Measurements from ENCODE around the gene TRIP12. TPM values are rescaled to one million over a fixed set of nuclear protein-coding genes. Genes with fewer than 3 reads are reported as not detected.
"Not testable (repeated sequence)": the region's sequence is repeated elsewhere in the genome, so short reads cannot be mapped to it uniquely, and the experiment has no call there.

The TRIP12 gene
- total RNA-seq, 2 donors from 2014 or later, result 235 to 250 TPM

DNA sequence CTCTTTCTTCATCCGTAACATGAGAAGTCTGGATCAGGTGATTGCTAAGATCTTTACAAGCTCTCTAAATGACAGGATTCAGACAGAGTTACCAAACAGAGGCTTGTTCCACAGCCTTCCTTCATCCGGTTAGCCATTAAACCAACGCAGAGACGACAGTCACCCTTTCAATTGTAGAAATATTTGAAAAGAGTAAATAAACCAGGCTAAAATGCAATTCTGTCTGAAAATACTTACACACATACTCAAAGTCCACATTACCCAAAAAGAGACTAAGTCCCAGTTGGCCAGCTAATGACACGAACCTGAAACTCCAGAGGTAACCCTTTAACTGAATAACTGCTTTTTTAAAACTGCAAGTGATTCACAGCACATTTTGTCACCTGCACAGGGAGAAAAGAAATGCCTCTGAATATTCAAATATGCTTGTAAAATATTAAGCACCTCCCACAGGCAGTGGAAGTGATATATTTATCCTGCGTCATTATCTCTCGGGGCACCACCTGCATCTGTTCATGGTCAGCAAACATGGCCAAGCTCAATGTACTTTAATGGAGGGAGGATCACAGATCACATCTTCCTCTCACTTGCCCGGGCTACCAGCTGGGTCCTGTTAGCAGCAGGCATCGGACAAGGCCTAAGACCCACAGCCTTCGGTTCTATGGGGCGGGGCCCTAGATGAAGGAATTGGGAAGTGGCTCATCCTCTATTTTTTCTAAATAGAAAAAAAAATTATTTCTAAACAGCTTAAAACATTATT lies 168.7 kb downstream of the TRIP12 start:
- H3K4me1 Mint-ChIP-seq (ENCODE audit: low read depth), result no peaks in the 10 kb centered on the region
- no peaks in the 10 kb centered on the region for H3K36me3 Mint-ChIP-seq (ENCODE audit: insufficient read depth in 2 of 2)

GRCh38 chr2:229749779-229750178 lies 172.0 kb downstream of the TRIP12 start:
- Mint-ChIP-seq H3K9me3 (no peaks in the 10 kb centered on the region), H3K27ac (no peak overlapping the region), H3K4me1 (ENCODE audit: low read depth) (no peaks in the 10 kb centered on the region), H3K4me3 (no peak overlapping the region), H3K36me3 (ENCODE audit: insufficient read depth in 2 of 2) (peaks cover 0 to 2% of the 10 kb centered on the region in 2 donors), H3K27me3 (ENCODE audit: low read depth) (no peaks in the 10 kb centered on the region)
- ATAC-seq (replicated peaks in 1 of 2) (no peak), DNase-seq (no peak)

More for the DNA sequence above, 168.7 kb downstream of the TRIP12 start:
- ATAC-seq (replicated peaks in 1 of 2) (no peak), DNase-seq (no peak)
- Mint-ChIP-seq H3K27ac (no peak overlapping the region), H3K27me3 (ENCODE audit: low read depth) (no peaks in the 10 kb centered on the region), H3K9me3 (peaks cover 0 to 1% of the 10 kb centered on the region in 2 donors), H3K4me3 (no peak overlapping the region)

- no peak overlapping the region for H3K4me3 Mint-ChIP-seq
- ATAC-seq (replicated peaks in 1 of 2), result no peak
- no peak for DNase-seq
- H3K36me3 Mint-ChIP-seq (ENCODE audit: insufficient read depth in 2 of 2), result peaks cover 0 to 2% of the 10 kb centered on the region in 2 donors
- H3K9me3 Mint-ChIP-seq, result no peaks in the 10 kb centered on the region
- H3K4me1 Mint-ChIP-seq (ENCODE audit: low read depth), result no peaks in the 10 kb centered on the region
- H3K27me3 Mint-ChIP-seq (ENCODE audit: low read depth), result no peaks in the 10 kb centered on the region
- no peak overlapping the region for H3K27ac Mint-ChIP-seq
These were observed 172.9 kb downstream of the TRIP12 start for GRCh38 chr2:229748950-229749349.

DNA sequence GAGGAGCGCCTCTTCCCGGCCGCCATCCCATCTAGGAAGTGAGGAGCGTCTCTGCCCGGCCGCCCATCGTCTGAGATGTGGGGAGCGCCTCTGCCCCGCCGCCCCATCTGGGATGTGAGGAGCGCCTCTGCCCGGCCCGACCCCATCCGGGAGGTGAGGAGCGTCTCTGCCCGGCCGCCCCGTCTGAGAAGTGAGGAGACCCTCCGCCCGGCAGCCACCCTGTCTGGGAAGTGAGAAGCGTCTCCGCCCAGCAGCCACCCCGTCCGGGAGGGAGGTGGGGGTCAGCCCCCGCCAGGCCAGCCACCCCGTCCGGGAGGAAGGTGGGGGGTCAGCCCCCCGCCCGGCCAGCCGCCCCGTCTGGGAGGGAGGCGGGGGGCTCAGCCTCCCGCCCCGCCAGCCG lies 179.1 kb downstream of the TRIP12 start:
- not testable (repeated sequence) for H3K27me3 Mint-ChIP-seq (ENCODE audit: low read depth); H3K27ac Mint-ChIP-seq; H3K4me1 Mint-ChIP-seq (ENCODE audit: low read depth); DNase-seq; ATAC-seq (replicated peaks in 1 of 2); H3K9me3 Mint-ChIP-seq; H3K36me3 Mint-ChIP-seq (ENCODE audit: insufficient read depth in 2 of 2); H3K4me3 Mint-ChIP-seq

- Mint-ChIP-seq H3K36me3 (ENCODE audit: insufficient read depth in 2 of 2) (peaks cover 6 to 12% of the 10 kb centered on the region in 2 donors), H3K27me3 (ENCODE audit: low read depth) (no peaks in the 10 kb centered on the region), H3K9me3 (peaks cover 11 to 13% of the 10 kb centered on the region in 2 donors), H3K4me3 (no peak overlapping the region), H3K27ac (no peak overlapping the region), H3K4me1 (ENCODE audit: low read depth) (no peaks in the 10 kb centered on the region)
- DNase-seq (no peak), ATAC-seq (replicated peaks in 1 of 2) (no peak)
These were observed 181.5 kb downstream of the TRIP12 start for GRCh38 chr2:229740279-229740678.

- no peak for ATAC-seq (replicated peaks in 1 of 2)
- Mint-ChIP-seq H3K27ac (no peak overlapping the region), H3K27me3 (ENCODE audit: low read depth) (no peaks in the 10 kb centered on the region), H3K9me3 (peaks cover 11 to 13% of the 10 kb centered on the region in 2 donors), H3K4me1 (ENCODE audit: low read depth) (no peaks in the 10 kb centered on the region), H3K4me3 (no peak overlapping the region), H3K36me3 (ENCODE audit: insufficient read depth in 2 of 2) (peaks cover 8 to 12% of the 10 kb centered on the region in 2 donors)
- no peak for DNase-seq
These were observed 183.7 kb downstream of the TRIP12 start for GRCh38 chr2:229738024-229738625.

- Mint-ChIP-seq H3K27ac (no peak overlapping the region), H3K36me3 (ENCODE audit: insufficient read depth in 2 of 2) (peaks cover 8 to 12% of the 10 kb centered on the region in 2 donors), H3K27me3 (ENCODE audit: low read depth) (no peaks in the 10 kb centered on the region), H3K4me1 (ENCODE audit: low read depth) (no peaks in the 10 kb centered on the region), H3K4me3 (no peak overlapping the region), H3K9me3 (peaks cover 13% of the 10 kb centered on the region in 2 donors)
- ATAC-seq (replicated peaks in 1 of 2) (no peak), DNase-seq (no peak)
These were observed 187.4 kb downstream of the TRIP12 start for GRCh38 chr2:229734410-229734809.

GRCh38 chr2:229733611-229734245 lies 188.1 kb downstream of the TRIP12 start:
- no peak for ATAC-seq (replicated peaks in 1 of 2)
- no peaks in the 10 kb centered on the region for H3K27me3 Mint-ChIP-seq (ENCODE audit: low read depth)
- H3K36me3 Mint-ChIP-seq (ENCODE audit: insufficient read depth in 2 of 2), result peaks cover 7 to 8% of the 10 kb centered on the region in 2 donors
- no peak for DNase-seq
- H3K9me3 Mint-ChIP-seq, result peaks cover 9% of the 10 kb centered on the region in 2 donors
- H3K27ac Mint-ChIP-seq, result peak overlapping the region; percentile 17
- no peaks in the 10 kb centered on the region for H3K4me1 Mint-ChIP-seq (ENCODE audit: low read depth)
- no peak overlapping the region for H3K4me3 Mint-ChIP-seq

GRCh38 chr2:229732897-229733296 lies 188.9 kb downstream of the TRIP12 start:
- DNase-seq (no peak), ATAC-seq (replicated peaks in 1 of 2) (no peak)
- Mint-ChIP-seq H3K27me3 (ENCODE audit: low read depth) (no peaks in the 10 kb centered on the region), H3K4me3 (no peak overlapping the region), H3K4me1 (ENCODE audit: low read depth) (no peaks in the 10 kb centered on the region), H3K9me3 (peaks cover 6 to 7% of the 10 kb centered on the region in 2 donors), H3K36me3 (ENCODE audit: insufficient read depth in 2 of 2) (peaks cover 7% of the 10 kb centered on the region in 2 donors), H3K27ac (no peak overlapping the region)

DNA sequence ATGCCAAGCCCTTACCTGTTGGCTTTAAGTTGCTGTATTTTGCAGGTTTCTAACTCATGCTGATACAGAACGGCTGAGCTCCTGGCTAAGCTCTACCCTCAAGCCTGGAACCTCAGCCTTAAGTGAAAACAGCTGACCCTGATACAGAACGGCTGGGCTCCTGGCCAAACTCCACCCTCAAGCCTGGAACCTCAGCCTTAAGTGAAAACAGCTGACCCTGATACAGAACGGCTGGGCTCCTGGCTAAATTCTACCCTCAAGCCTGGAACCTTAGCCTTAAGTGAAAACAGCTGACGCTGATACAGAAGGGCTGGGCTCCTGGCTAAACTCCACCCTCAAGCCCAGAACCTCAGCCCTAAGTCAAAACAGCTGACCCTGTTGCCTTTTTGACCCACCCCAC lies 189.9 kb downstream of the TRIP12 start:
- no peaks in the 10 kb centered on the region for H3K4me1 Mint-ChIP-seq (ENCODE audit: low read depth)
- peaks cover 0 to 4% of the 10 kb centered on the region in 2 donors for H3K9me3 Mint-ChIP-seq
- no peak overlapping the region for H3K27ac Mint-ChIP-seq
- DNase-seq (no peak), ATAC-seq (replicated peaks in 1 of 2) (no peak)
- peaks cover 2 to 4% of the 10 kb centered on the region in 2 donors for H3K36me3 Mint-ChIP-seq (ENCODE audit: insufficient read depth in 2 of 2)
- H3K27me3 Mint-ChIP-seq (ENCODE audit: low read depth), result no peaks in the 10 kb centered on the region
- H3K4me3 Mint-ChIP-seq, result no peak overlapping the region

DNA sequence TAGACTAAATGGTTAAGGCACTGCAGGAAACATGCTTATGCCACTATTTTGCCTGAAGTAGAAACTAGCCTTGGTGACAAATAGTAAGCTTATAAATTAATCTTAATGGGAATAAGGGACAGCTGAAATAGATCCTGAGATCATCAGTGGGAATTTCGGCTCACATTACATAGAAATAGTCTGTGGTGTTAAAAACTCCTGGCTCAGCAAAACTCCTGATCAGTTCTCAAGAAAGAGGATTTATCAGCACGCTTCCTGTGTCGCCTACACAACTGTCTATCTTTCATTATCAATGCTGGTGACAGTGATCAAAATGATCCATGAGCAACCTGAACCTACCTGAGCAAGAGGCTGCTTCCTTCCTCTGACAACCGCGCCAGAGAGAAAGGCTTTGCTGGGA lies 190.4 kb downstream of the TRIP12 start:
- DNase-seq (no peak), ATAC-seq (replicated peaks in 1 of 2) (no peak)
- peaks cover 0 to 2% of the 10 kb centered on the region in 2 donors for H3K9me3 Mint-ChIP-seq
- no peaks in the 10 kb centered on the region for H3K27me3 Mint-ChIP-seq (ENCODE audit: low read depth)
- H3K36me3 Mint-ChIP-seq (ENCODE audit: insufficient read depth in 2 of 2), result peaks cover 0 to 2% of the 10 kb centered on the region in 2 donors
- H3K4me1 Mint-ChIP-seq (ENCODE audit: low read depth), result no peaks in the 10 kb centered on the region
- H3K27ac Mint-ChIP-seq, result no peak overlapping the region
- H3K4me3 Mint-ChIP-seq, result no peak overlapping the region

DNA sequence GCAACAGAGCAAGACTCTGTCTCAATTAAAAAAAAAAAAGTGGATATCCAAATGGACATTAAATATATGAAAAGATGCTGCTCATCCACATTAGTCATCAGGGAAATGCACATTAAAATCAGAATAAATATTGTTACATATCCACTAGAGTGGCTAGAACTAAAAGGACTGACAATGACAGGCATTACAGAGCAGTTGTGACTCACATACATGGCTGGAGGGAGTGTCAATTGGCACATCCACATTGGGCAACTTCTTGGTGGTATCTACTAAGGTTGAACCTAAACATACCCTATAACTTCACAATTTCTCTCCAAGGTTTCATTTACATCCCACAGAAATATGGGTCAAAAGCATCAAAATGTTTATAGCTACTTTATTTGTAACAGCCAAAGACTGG lies 193.4 kb downstream of the TRIP12 start:
- H3K27ac Mint-ChIP-seq, result no peak overlapping the region
- H3K4me1 Mint-ChIP-seq (ENCODE audit: low read depth), result no peaks in the 10 kb centered on the region
- no peaks in the 10 kb centered on the region for H3K36me3 Mint-ChIP-seq (ENCODE audit: insufficient read depth in 2 of 2)
- no peak overlapping the region for H3K4me3 Mint-ChIP-seq
- ATAC-seq (replicated peaks in 1 of 2), result no peak
- DNase-seq, result no peak
- no peaks in the 10 kb centered on the region for H3K27me3 Mint-ChIP-seq (ENCODE audit: low read depth)
- H3K9me3 Mint-ChIP-seq, result peaks cover 0 to 2% of the 10 kb centered on the region in 2 donors

- Mint-ChIP-seq H3K36me3 (ENCODE audit: insufficient read depth in 2 of 2) (no peaks in the 10 kb centered on the region), H3K4me1 (ENCODE audit: low read depth) (no peaks in the 10 kb centered on the region), H3K27me3 (ENCODE audit: low read depth) (no peaks in the 10 kb centered on the region), H3K4me3 (no peak overlapping the region), H3K9me3 (no peaks in the 10 kb centered on the region), H3K27ac (no peak overlapping the region)
- ATAC-seq (replicated peaks in 1 of 2), result no peak
- no peak for DNase-seq
These were observed 195.2 kb downstream of the TRIP12 start for GRCh38 chr2:229726643-229727042.

Measured in activated T-cell treated with anti-CD3 and anti-CD28 coated beads, Interleukin-2, amount 50 U/mL, for 72 hours (primary cell).